ENCODE results near the gene BLTP1. TPM values are rescaled to one million over a fixed set of nuclear protein-coding genes. Genes with fewer than 3 reads are reported as not detected.

BLTP1 gene
- polyA plus RNA-seq, 2 of the 4 experiments (the other 2 are of a cell fraction): 5.8 to 30.4 TPM

DNA sequence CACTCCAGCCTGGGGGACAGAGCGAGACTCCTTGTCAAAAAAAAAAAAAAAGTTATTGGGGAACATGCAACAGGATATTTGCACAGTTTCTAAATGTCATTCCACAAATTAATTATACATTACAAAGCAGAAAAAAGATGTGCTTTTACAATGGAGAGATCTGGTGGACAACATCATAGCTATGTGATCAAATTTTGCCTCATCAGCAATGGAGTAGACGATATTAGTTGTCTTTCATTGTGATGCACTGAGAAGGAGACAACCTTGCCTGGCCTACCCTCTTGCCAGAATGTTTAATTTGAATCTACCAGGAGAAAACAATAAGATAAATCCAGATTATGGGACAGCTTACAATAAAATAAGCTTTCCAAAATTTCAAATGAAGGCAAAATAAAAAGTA, 30.5 kb upstream of the BLTP1 start:
- 35% methylated on average over 2 of the region's 2 CpGs for WGBS (ENCODE audit: missing lambda C conversion rate)
- Histone ChIP-seq H3K4me1 (no peaks in the 10 kb centered on the region), H3K4me3 (no peak overlapping the region), H3K27ac (no peak overlapping the region), H3K4me2 (no peak overlapping the region), H3K9me3 (no peaks in the 10 kb centered on the region)
- ChIA-PET CTCF (interaction anchor here (0.6 kb wide), 1 partner anchor 56 kb away, joined by 3 read pairs; no protein-coding TSS in a partner anchor), POLR2A (no interaction called here)
- ATAC-seq (no peak), FAIRE-seq (no peak), DNase-seq (ENCODE audit: low read depth in 1 of 2, low spot score in 1 of 2) (no peak)
- TF ChIP-seq BHLHE40 (IDR thresholded peaks at IDR 0.05; ENCODE audit: low read depth, low read length): no peak
- TF ChIP-seq RNF2 (IDR thresholded peaks at IDR 0.05; ENCODE audit: borderline replicate concordance, low read depth): no peak
- TF ChIP-seq NFE2L2 (conservative IDR thresholded peaks at IDR 0.05; ENCODE audit: low read length): no peak
- no peak for TF ChIP-seq JUN (IDR thresholded peaks at IDR 0.05)
- TF ChIP-seq RAD21 (conservative IDR thresholded peaks at IDR 0.05 in 1 of 2, IDR thresholded peaks at IDR 0.05 in 1 of 2): no peak
- TF ChIP-seq ZNF302 (CRISPR knock-in tag; IDR thresholded peaks at IDR 0.05): no peak
- TF ChIP-seq, protein P1, sequence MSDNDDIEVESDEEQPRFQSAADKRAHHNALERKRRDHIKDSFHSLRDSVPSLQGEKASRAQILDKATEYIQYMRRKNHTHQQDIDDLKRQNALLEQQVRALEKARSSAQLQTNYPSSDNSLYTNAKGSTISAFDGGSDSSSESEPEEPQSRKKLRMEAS (IDR thresholded peaks at IDR 0.05): no peak
- TF ChIP-seq MYC (IDR thresholded peaks at IDR 0.05; ENCODE audit: borderline replicate concordance, low read length): no peak
- TF ChIP-seq EHF (CRISPR knock-in tag; IDR thresholded peaks at IDR 0.05): no peak
- no peak for TF ChIP-seq POLR2A (IDR thresholded peaks at IDR 0.05; ENCODE audit: low read length)
- TF ChIP-seq GATA3 (IDR thresholded peaks at IDR 0.05; ENCODE audit: borderline replicate concordance): no peak
- TF ChIP-seq, protein P2, sequence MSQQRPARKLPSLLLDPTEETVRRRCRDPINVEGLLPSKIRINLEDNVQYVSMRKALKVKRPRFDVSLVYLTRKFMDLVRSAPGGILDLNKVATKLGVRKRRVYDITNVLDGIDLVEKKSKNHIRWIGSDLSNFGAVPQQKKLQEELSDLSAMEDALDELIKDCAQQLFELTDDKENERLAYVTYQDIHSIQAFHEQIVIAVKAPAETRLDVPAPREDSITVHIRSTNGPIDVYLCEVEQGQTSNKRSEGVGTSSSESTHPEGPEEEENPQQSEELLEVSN (IDR thresholded peaks at IDR 0.05; ENCODE audit: borderline replicate concordance, low read depth): no peak
- no peak for TF ChIP-seq HEYL (CRISPR knock-in tag; IDR thresholded peaks at IDR 0.05)
- no peak for TF ChIP-seq TP53 (CRISPR knock-in tag; IDR thresholded peaks at IDR 0.05)
- no peak for TF ChIP-seq EP300 (IDR thresholded peaks at IDR 0.05)
- TF ChIP-seq PHF8 (IDR thresholded peaks at IDR 0.05; ENCODE audit: borderline replicate concordance, low read depth): no peak
- no peak for TF ChIP-seq CHD4 (IDR thresholded peaks at IDR 0.05; ENCODE audit: borderline replicate concordance)
- TF ChIP-seq, protein P3, sequence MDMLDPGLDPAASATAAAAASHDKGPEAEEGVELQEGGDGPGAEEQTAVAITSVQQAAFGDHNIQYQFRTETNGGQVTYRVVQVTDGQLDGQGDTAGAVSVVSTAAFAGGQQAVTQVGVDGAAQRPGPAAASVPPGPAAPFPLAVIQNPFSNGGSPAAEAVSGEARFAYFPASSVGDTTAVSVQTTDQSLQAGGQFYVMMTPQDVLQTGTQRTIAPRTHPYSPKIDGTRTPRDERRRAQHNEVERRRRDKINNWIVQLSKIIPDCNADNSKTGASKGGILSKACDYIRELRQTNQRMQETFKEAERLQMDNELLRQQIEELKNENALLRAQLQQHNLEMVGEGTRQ (IDR thresholded peaks at IDR 0.05): no peak
- no peak for TF ChIP-seq SREBF2 (IDR thresholded peaks at IDR 0.05)
- no peak for TF ChIP-seq FOXS1 (CRISPR knock-in tag; IDR thresholded peaks at IDR 0.05)

DNA sequence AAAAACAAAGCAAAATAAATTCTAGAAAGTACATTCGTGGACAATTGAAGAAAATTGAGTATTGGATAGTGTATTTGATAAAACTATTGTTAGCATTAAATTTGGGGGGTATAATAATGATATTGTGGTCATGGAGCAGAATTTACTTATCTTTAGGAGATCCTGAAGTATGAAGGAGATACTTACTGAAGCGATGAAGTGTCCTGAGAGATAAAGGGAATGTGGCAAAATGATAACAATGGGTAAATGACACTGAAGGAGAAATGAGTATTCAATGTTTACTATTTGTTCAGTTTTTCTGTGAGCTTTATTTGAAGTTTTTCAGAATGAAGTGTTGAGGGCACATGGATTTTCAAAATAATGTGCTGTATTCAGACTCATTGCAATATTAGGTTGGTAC, 30.0 kb upstream of the BLTP1 start:
- TF ChIP-seq SMC3 (IDR thresholded peaks at IDR 0.05) (no peak), NPAS2 (CRISPR knock-in tag; IDR thresholded peaks at IDR 0.05; ENCODE audit: borderline replicate concordance) (no peak), CEBPB (IDR thresholded peaks at IDR 0.05) (no peak), MAFK (IDR thresholded peaks at IDR 0.05; ENCODE audit: partially characterized antibody) (no peak), KDM1A (IDR thresholded peaks at IDR 0.05; ENCODE audit: low read depth) (no peak), RARB (CRISPR knock-in tag; IDR thresholded peaks at IDR 0.05) (no peak)
- TF ChIP-seq, protein P4, sequence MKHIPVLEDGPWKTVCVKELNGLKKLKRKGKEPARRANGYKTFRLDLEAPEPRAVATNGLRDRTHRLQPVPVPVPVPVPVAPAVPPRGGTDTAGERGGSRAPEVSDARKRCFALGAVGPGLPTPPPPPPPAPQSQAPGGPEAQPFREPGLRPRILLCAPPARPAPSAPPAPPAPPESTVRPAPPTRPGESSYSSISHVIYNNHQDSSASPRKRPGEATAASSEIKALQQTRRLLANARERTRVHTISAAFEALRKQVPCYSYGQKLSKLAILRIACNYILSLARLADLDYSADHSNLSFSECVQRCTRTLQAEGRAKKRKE (CRISPR knock-in tag; IDR thresholded peaks at IDR 0.05; ENCODE audit: low read depth): no peak
- TF ChIP-seq, protein P2 (IDR thresholded peaks at IDR 0.05; ENCODE audit: borderline replicate concordance, low read depth): no peak
- TF ChIP-seq, protein P5, sequence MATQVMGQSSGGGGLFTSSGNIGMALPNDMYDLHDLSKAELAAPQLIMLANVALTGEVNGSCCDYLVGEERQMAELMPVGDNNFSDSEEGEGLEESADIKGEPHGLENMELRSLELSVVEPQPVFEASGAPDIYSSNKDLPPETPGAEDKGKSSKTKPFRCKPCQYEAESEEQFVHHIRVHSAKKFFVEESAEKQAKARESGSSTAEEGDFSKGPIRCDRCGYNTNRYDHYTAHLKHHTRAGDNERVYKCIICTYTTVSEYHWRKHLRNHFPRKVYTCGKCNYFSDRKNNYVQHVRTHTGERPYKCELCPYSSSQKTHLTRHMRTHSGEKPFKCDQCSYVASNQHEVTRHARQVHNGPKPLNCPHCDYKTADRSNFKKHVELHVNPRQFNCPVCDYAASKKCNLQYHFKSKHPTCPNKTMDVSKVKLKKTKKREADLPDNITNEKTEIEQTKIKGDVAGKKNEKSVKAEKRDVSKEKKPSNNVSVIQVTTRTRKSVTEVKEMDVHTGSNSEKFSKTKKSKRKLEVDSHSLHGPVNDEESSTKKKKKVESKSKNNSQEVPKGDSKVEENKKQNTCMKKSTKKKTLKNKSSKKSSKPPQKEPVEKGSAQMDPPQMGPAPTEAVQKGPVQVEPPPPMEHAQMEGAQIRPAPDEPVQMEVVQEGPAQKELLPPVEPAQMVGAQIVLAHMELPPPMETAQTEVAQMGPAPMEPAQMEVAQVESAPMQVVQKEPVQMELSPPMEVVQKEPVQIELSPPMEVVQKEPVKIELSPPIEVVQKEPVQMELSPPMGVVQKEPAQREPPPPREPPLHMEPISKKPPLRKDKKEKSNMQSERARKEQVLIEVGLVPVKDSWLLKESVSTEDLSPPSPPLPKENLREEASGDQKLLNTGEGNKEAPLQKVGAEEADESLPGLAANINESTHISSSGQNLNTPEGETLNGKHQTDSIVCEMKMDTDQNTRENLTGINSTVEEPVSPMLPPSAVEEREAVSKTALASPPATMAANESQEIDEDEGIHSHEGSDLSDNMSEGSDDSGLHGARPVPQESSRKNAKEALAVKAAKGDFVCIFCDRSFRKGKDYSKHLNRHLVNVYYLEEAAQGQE (IDR thresholded peaks at IDR 0.05): no peak
- TF ChIP-seq, protein P6, sequence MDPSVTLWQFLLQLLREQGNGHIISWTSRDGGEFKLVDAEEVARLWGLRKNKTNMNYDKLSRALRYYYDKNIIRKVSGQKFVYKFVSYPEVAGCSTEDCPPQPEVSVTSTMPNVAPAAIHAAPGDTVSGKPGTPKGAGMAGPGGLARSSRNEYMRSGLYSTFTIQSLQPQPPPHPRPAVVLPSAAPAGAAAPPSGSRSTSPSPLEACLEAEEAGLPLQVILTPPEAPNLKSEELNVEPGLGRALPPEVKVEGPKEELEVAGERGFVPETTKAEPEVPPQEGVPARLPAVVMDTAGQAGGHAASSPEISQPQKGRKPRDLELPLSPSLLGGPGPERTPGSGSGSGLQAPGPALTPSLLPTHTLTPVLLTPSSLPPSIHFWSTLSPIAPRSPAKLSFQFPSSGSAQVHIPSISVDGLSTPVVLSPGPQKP (IDR thresholded peaks at IDR 0.05; ENCODE audit: low read depth, low read length): no peak

More for the DNA sequence above, 30.0 kb upstream of the BLTP1 start:
- Histone ChIP-seq H3K27ac (no peak overlapping the region), H3K4me2 (no peak overlapping the region), H3K4me3 (no peak overlapping the region), H3K9me3 (no peaks in the 10 kb centered on the region), H3K4me1 (no peaks in the 10 kb centered on the region)
- POLR2A ChIA-PET: no interaction called here
- DNase-seq (ENCODE audit: low read depth in 1 of 2, low spot score in 1 of 2) (no peak), ATAC-seq (no peak), FAIRE-seq (no peak)
- CTCF ChIA-PET: no interaction called here
- WGBS (ENCODE audit: missing lambda C conversion rate): 16% methylated on average over 2 of the region's 2 CpGs

All from A549 (cell line).